Mucosa of descending colon (tissue), 3 donors: ENCODE measurements around the gene SFXN5. TPM values are rescaled to one million over a fixed set of nuclear protein-coding genes. Genes with fewer than 3 reads are reported as not detected.

Source experiments
- ATAC-seq: fragments of 200-7000 bp; cut with Tn5 transposase; one replicate; pipeline ENCODE4 v1.9.1; 2020; ENCODE audit warnings: mild to moderate bottlenecking, moderate library complexity
- DNase-seq, 3 donors: peaks; one replicate each; pipeline ENCODE4 v3.0.0-alpha.2; 2020
- H3K36me3 ChIP-seq: fragments of 200-600 bp; one replicate; pipeline ENCODE4 v1.8.0; 2021; ENCODE audit warnings: low read depth, mild to moderate bottlenecking
- H3K4me1 ChIP-seq: fragments of 200-600 bp; one replicate; pipeline ENCODE4 v1.8.0; 2021; ENCODE audit warnings: low read depth, mild to moderate bottlenecking
- H3K4me3 ChIP-seq: fragments of 200-600 bp; one replicate; pipeline ENCODE4 v1.8.0; 2021; ENCODE audit warnings: mild to moderate bottlenecking
- H3K9me3 ChIP-seq: fragments of 200-600 bp; one replicate; pipeline ENCODE4 v1.8.0; 2021; ENCODE audit warnings: mild to moderate bottlenecking
- intact Hi-C, 2 donors: fragments of 100-400 bp; cut with DNase I in 1 of 2; cut with micrococcal nuclease in 1 of 2; formaldehyde crosslinking; loops; one replicate each; pipeline versions ENCODE4 v1.11.0 to v1.11.1; 2022; cut with DNase I, micrococcal nuclease
- total RNA-seq, 3 donors: library from RNA; stranded (reverse); fragmentation: NEBNext Ultra II Directional in 2 of 3; extraction: Animal tissue kit (Norgen Biotek cat#: 25700) in 2 of 3; gene quantifications; one replicate each; pipeline versions ENCODE4 v1.2.1 to v1.2.4, GENCODE V29; 2021 to 2023
- TF ChIP-seq, protein P1 (sequence below): fragments of 200-600 bp; IDR thresholded peaks from one replicate; pipeline ENCODE4 v1.8.0; 2022; ENCODE audit warnings: antibody characterized with exemption, mild to moderate bottlenecking
- donor health status: DM: no; HTN: no; CAD: no; lungs with moderate emphysema.
- donor health status: DM: no; HTN: no; CAD: no.
- donor health status: DM: no; HTN: yes; CAD: no.

The SFXN5 gene
- total RNA-seq, 3 donors from 2014 or later: 22.2 to 30.9 (median 27.5) TPM

DNA sequence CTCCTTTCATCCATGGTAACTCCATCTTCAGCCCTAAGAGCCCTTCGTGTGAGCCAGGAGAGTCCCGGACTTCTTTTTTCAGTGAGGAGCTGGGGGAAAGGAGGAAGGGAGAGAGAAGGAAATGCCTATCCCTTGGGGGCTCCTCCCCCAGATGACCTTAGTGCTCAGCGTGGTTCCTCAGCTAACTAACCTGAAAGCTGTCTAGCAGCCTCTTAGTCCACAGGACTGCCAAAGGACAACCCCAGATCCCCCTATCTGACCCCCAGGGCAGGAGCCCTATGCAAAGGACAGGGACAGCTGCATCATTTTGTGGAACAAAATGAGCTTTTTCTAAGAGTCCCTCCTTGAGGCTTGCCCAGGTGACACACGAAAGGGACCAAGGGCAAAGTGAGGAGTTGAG lies 176.4 kb downstream of the SFXN5 start:
- peaks cover 14% of the 10 kb centered on the region for H3K4me1 ChIP-seq
- H3K36me3 ChIP-seq: no peaks in the 10 kb centered on the region
- intact Hi-C loops: loop anchor here (10.0 kb wide), 2 partner anchors 190 to 280 kb away; no protein-coding TSS in a partner anchor
- H3K4me3 ChIP-seq: no peak overlapping the region
- no peak for DNase-seq
- no peak for ATAC-seq
- TF ChIP-seq, protein P1, sequence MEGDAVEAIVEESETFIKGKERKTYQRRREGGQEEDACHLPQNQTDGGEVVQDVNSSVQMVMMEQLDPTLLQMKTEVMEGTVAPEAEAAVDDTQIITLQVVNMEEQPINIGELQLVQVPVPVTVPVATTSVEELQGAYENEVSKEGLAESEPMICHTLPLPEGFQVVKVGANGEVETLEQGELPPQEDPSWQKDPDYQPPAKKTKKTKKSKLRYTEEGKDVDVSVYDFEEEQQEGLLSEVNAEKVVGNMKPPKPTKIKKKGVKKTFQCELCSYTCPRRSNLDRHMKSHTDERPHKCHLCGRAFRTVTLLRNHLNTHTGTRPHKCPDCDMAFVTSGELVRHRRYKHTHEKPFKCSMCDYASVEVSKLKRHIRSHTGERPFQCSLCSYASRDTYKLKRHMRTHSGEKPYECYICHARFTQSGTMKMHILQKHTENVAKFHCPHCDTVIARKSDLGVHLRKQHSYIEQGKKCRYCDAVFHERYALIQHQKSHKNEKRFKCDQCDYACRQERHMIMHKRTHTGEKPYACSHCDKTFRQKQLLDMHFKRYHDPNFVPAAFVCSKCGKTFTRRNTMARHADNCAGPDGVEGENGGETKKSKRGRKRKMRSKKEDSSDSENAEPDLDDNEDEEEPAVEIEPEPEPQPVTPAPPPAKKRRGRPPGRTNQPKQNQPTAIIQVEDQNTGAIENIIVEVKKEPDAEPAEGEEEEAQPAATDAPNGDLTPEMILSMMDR: no peak
- H3K9me3 ChIP-seq: no peaks in the 10 kb centered on the region

DNA sequence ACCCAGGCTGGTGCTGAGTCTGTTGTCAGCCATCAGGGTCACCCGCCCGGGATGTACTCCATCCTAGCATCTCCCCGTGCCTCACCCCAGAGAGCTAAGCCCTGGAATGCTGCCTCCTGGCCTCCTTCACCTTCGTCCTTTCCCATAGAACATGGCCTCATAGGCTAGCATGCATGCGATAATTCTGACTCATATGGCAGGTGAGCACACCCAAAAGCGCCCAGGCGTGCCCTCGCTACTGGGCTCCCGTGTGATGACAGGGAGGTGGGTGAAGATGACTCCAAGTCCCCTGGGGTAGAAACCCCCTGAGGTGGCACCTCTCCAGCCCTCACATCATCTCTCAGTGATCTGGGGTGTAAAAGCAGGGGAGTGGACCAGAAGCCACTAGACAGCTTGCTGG lies 177.0 kb downstream of the SFXN5 start:
- peak; percentile 11 for ATAC-seq
- intact Hi-C loops: loop anchor here (5.0 to 10.0 kb wide), 4 partner anchors 43 to 280 kb away; no protein-coding TSS in a partner anchor
- Histone ChIP-seq H3K36me3 (no peaks in the 10 kb centered on the region), H3K4me1 (peaks cover 20% of the 10 kb centered on the region), H3K4me3 (no peak overlapping the region), H3K9me3 (no peaks in the 10 kb centered on the region)
- no peak for DNase-seq
- TF ChIP-seq, protein P1: no peak

DNA sequence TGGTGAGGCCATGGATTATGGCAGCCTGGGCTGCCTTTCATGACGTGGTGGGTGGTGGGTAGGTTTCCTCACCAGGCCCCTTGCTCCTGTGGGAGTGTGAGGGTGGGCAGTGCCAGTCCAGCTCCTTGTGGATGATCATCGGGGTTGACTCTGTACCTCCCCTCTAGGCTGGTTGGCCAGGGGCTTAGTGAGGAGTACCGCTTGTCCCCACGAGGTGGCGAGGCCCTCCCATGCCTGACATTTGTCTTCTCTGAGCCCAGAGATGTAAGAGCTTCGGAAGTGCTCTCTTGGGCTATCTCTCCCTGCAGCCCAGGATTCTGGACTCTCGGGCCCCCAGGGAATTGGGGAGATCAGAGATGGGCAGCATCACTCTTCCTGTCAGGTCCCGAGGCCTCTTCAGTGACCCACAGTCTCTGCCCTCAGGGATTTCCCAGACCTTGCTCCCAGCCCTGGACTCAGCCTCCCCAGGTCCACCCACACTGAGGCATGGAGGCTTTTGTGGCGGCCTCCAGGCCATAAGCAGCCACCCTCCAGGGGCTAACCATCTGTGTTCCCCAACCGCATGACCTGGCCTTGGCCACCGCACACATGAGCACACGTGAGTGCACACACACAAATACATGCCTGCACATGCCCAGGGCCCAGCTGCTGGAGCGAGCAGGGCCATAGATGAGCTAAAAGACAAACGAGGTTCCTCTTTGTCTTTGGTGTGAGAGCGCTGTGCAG lies 177.8 kb downstream of the SFXN5 start:
- no peaks in the 10 kb centered on the region for H3K9me3 ChIP-seq
- DNase-seq: peak in 2 of 3 donors; percentile 56 to 65
- intact Hi-C loops: loop anchor here (5.0 to 10.0 kb wide), 4 partner anchors 44 to 281 kb away; no protein-coding TSS in a partner anchor

DNA sequence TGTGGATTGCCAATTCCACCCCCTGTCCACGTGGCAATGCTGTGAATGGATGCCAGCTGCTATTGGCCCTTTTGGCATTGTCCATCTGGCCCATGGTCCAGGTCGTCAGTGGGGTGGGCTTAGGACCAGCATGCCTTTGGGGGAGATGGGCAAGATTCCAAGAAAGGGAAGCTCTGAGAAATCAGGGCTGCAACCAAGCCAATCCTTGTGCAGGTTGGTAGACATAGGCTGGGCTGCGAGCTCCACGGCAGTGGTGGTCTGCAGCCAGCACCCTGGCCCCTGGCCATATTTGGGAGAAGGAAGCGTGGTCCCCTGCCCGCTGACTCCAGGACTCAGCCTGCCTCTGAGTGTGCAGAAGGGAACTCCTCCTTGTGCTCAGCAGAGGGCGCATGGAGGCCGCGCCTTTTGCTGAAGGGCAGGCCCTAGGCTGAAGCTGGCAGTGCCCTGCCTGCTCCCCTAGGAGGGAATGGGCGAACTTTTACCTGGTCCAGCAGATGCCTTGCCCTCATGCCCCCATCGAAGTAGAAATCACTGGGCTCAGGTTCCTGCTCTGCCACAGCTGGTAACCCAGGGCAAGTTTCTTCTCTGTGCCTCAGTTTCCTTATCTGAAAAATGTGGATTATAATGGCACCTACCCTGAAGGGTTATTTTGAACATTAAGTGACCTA lies 178.9 kb downstream of the SFXN5 start:
- TF ChIP-seq, protein P1: peak; percentile 61
- H3K36me3 ChIP-seq: no peaks in the 10 kb centered on the region
- no peak overlapping the region for H3K4me3 ChIP-seq
- peaks cover 37% of the 10 kb centered on the region for H3K4me1 ChIP-seq
- ATAC-seq: peak; percentile 65
- H3K9me3 ChIP-seq: no peaks in the 10 kb centered on the region
- DNase-seq: peak; percentile 75 to 79 (median 76)
- intact Hi-C loops: loop anchor here (5.0 to 10.0 kb wide), 4 partner anchors 45 to 282 kb away; no protein-coding TSS in a partner anchor

More for the DNA sequence above, 177.8 kb downstream of the SFXN5 start:
- TF ChIP-seq, protein P1: no peak
- Histone ChIP-seq H3K4me1 (peaks cover 28% of the 10 kb centered on the region), H3K4me3 (no peak overlapping the region), H3K36me3 (no peaks in the 10 kb centered on the region)
- peak; percentile 45 for ATAC-seq

Other genes with a start within 250 kb of the SFXN5 start
- 10 to 100 TPM; 19.4 to 52.4 (median 28.8) TPM for gene EXOC6B, start 245.7 kb downstream of the SFXN5 start, total RNA-seq
- 10 to 100 TPM; 53.7 to 91.0 (median 60.9) TPM for gene SPR, start 184.3 kb downstream of the SFXN5 start, total RNA-seq
- gene EMX1, start 154.2 kb downstream of the SFXN5 start, total RNA-seq: 1 to 10 TPM in 2 of 3 donors, under 1 TPM in 1; 0.96 to 3.6 (median 1.6) TPM
- gene RAB11FIP5, start 41.2 kb upstream of the SFXN5 start, total RNA-seq: 10 to 100 TPM; 17.8 to 27.9 (median 18.3) TPM
- not detected for gene NOTO, start 130.9 kb upstream of the SFXN5 start, total RNA-seq
- 10 to 100 TPM; 10.5 to 20.0 (median 16.0) TPM for gene SMYD5, start 142.5 kb upstream of the SFXN5 start, total RNA-seq
- gene PRADC1, start 161.5 kb upstream of the SFXN5 start, total RNA-seq: 10 to 100 TPM; 30.4 to 37.4 (median 34.6) TPM
- 100 to 1,000 TPM; 132 to 207 (median 144) TPM for gene CCT7, start 162.6 kb upstream of the SFXN5 start, total RNA-seq
- gene FBXO41, start 212.8 kb upstream of the SFXN5 start, total RNA-seq: 1 to 10 TPM; 2.0 to 4.8 (median 2.9) TPM
- not detected for gene EGR4, start 221.8 kb upstream of the SFXN5 start, total RNA-seq